ENCODE measurements around the gene AXIN2.
A peak's percentile ranks its signal among the peaks of the same experiment; 100 is the strongest.

AXIN2 gene

GRCh38 chr17:65584604-65585521 is 23.4 kb upstream of the AXIN2 start:
- no peak overlapping the region for H3K4me3 ChIP-seq (ENCODE audit: low read depth, low read length)

GRCh38 chr17:65583921-65584603 is 22.6 kb upstream of the AXIN2 start:
- no peak overlapping the region for H3K4me3 ChIP-seq (ENCODE audit: low read depth, low read length)

- H3K4me3 ChIP-seq (ENCODE audit: low read depth, low read length), result no peak overlapping the region
Measured at GRCh38 chr17:65576939-65577338, 15.5 kb upstream of the AXIN2 start.

- H3K4me3 ChIP-seq (ENCODE audit: low read depth, low read length), result no peak overlapping the region
Measured at GRCh38 chr17:65573282-65573602, 11.8 kb upstream of the AXIN2 start.

- H3K4me3 ChIP-seq (ENCODE audit: low read depth, low read length), result no peak overlapping the region
Measured at GRCh38 chr17:65572581-65573281, 11.3 kb upstream of the AXIN2 start.

GRCh38 chr17:65572186-65572580 is 10.7 kb upstream of the AXIN2 start:
- H3K4me3 ChIP-seq (ENCODE audit: low read depth, low read length), result no peak overlapping the region

GRCh38 chr17:65568918-65569317 is 7.5 kb upstream of the AXIN2 start:
- H3K4me3 ChIP-seq (ENCODE audit: low read depth, low read length), result no peak overlapping the region

- no peak overlapping the region for H3K4me3 ChIP-seq (ENCODE audit: low read depth, low read length)
Measured at GRCh38 chr17:65567566-65567965, 6.1 kb upstream of the AXIN2 start.

GRCh38 chr17:65565559-65565958 is 4.1 kb upstream of the AXIN2 start:
- no peak overlapping the region for H3K4me3 ChIP-seq (ENCODE audit: low read depth, low read length)

GRCh38 chr17:65564793-65565192 is 3.3 kb upstream of the AXIN2 start:
- H3K4me3 ChIP-seq (ENCODE audit: low read depth, low read length), result no peak overlapping the region

GRCh38 chr17:65562206-65562531 is 721 bp upstream of the AXIN2 start:
- H3K4me3 ChIP-seq (ENCODE audit: low read depth, low read length), result no peak overlapping the region

- H3K4me3 ChIP-seq (ENCODE audit: low read depth, low read length), result peak overlapping the region; percentile 83
Measured at GRCh38 chr17:65560628-65561451, 608 bp downstream of the AXIN2 start.

GRCh38 chr17:65559804-65560627 is 1.4 kb downstream of the AXIN2 start:
- H3K4me3 ChIP-seq (ENCODE audit: low read depth, low read length), result peak overlapping the region; percentile 83

GRCh38 chr17:65559461-65559803 is 2.0 kb downstream of the AXIN2 start:
- H3K4me3 ChIP-seq (ENCODE audit: low read depth, low read length), result peak overlapping the region; percentile 83

- peak overlapping the region; percentile 83 for H3K4me3 ChIP-seq (ENCODE audit: low read depth, low read length)
Measured at GRCh38 chr17:65558683-65559460, 2.6 kb downstream of the AXIN2 start.

- H3K4me3 ChIP-seq (ENCODE audit: low read depth, low read length), result peak overlapping the region; percentile 83
Measured at GRCh38 chr17:65558311-65558682, 3.2 kb downstream of the AXIN2 start.

- H3K4me3 ChIP-seq (ENCODE audit: low read depth, low read length), result peak overlapping the region; percentile 83
Measured at GRCh38 chr17:65557349-65558310, 3.8 kb downstream of the AXIN2 start.

- H3K4me3 ChIP-seq (ENCODE audit: low read depth, low read length), result peak overlapping the region; percentile 33
Measured at GRCh38 chr17:65556910-65557348, 4.5 kb downstream of the AXIN2 start.

All from iPS-11a (cell line).